Right atrium auricular region (tissue), 2 donors: ENCODE data around the gene DMD. TPM values are rescaled to one million over a fixed set of nuclear protein-coding genes. Genes with fewer than 3 reads are reported as not detected.

Experiments used
- DNase-seq: peaks from one replicate; pipeline ENCODE4 v3.0.0-alpha.2; 2019; ENCODE audit warnings: low spot score
- H3K27ac ChIP-seq, 2 donors: fragments of 200-600 bp; sonication (generic); 1 replicate in 1 of 2; 2 replicates in 1 of 2; pipeline ENCODE4 v1.5.1; 2016 to 2019
- H3K27me3 ChIP-seq, 2 donors: fragments of 200-600 bp; sonication (generic); one replicate each; pipeline versions ENCODE4 v1.5.1 to v1.6.0; 2017 to 2019
- H3K36me3 ChIP-seq: fragments of 200-600 bp; sonication (generic); one replicate; pipeline ENCODE4 v1.5.1; 2016
- H3K4me1 ChIP-seq, 2 donors: fragments of 200-600 bp; sonication (generic); one replicate each; pipeline versions ENCODE4 v1.5.1 to v1.6.0; 2017 to 2019
- H3K4me3 ChIP-seq, 2 donors: fragments of 200-600 bp; sonication (generic); 1 replicate in 1 of 2; 2 replicates in 1 of 2; pipeline ENCODE4 v1.5.1; 2017 to 2019; ENCODE audit warnings: mild to moderate bottlenecking in 1 of 2, moderate library complexity in 1 of 2
- H3K9me3 ChIP-seq, 2 donors: fragments of 200-600 bp; sonication (generic); one replicate each; pipeline ENCODE4 v1.5.1; 2019
- CTCF ChIP-seq, 2 donors: fragments of 200-600 bp; sonication (generic); IDR thresholded peaks; one replicate each; pipeline ENCODE4 v1.5.1; 2019; ENCODE audit warnings: antibody characterized with exemption in 2 of 2
- total RNA-seq, 2 donors: library from RNA; depleted of rRNA; stranded (reverse); fragments of >200 nt; gene quantifications; one replicate each; pipeline ENCODE4 v1.1.0, GENCODE V29; 2016

DMD gene
- total RNA-seq, 2 donors from 2014 or later, result 111 to 135 TPM

DNA sequence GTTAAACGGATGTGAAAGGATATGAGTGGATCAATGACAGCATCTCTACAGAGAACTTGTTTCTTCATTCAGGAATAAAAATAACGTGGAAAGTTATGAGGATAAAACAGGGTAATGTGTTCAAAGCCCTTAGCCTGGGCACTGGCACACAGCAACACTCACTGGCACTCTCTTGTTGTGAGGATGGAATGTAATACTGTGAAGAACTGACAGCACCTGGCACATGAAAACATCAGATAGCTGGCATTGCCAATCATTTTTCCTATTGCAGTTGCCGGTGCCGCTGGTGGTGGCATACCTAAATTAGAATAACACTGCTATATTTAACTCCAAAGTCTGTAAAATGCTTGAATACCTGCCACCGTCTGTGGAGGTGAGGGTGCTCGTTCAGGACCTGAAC lies 1061.2 kb downstream of the DMD start:
- Histone ChIP-seq H3K27ac (no peak overlapping the region), H3K4me3 (no peak overlapping the region), H3K4me1 (no peaks in the 10 kb centered on the region), H3K27me3 (no peaks in the 10 kb centered on the region), H3K36me3 (no peaks in the 10 kb centered on the region), H3K9me3 (no peaks in the 10 kb centered on the region)
- DNase-seq, result no peak
- TF ChIP-seq CTCF (IDR thresholded peaks at IDR 0.05), result no peak

GRCh38 chrX:32141841-32142240 lies 1069.5 kb downstream of the DMD start:
- Histone ChIP-seq H3K27ac (no peak overlapping the region), H3K36me3 (no peaks in the 10 kb centered on the region), H3K4me3 (no peak overlapping the region), H3K4me1 (no peaks in the 10 kb centered on the region), H3K9me3 (no peaks in the 10 kb centered on the region), H3K27me3 (no peaks in the 10 kb centered on the region)
- no peak for DNase-seq
- no peak for TF ChIP-seq CTCF (IDR thresholded peaks at IDR 0.05)

- no peaks in the 10 kb centered on the region for H3K27me3 ChIP-seq
- no peak overlapping the region for H3K4me3 ChIP-seq
- H3K27ac ChIP-seq, result no peak overlapping the region
- H3K36me3 ChIP-seq, result no peaks in the 10 kb centered on the region
- no peak for TF ChIP-seq CTCF (IDR thresholded peaks at IDR 0.05)
- DNase-seq, result no peak
- H3K4me1 ChIP-seq, result no peaks in the 10 kb centered on the region
- no peaks in the 10 kb centered on the region for H3K9me3 ChIP-seq
Observed at GRCh38 chrX:32139476-32139875, 1071.9 kb downstream of the DMD start.

- H3K36me3 ChIP-seq, result no peaks in the 10 kb centered on the region
- no peaks in the 10 kb centered on the region for H3K4me1 ChIP-seq
- no peak for TF ChIP-seq CTCF (IDR thresholded peaks at IDR 0.05)
- no peak overlapping the region for H3K27ac ChIP-seq
- no peaks in the 10 kb centered on the region for H3K9me3 ChIP-seq
- no peak overlapping the region for H3K4me3 ChIP-seq
- no peak for DNase-seq
- no peaks in the 10 kb centered on the region for H3K27me3 ChIP-seq
Observed at GRCh38 chrX:32137525-32137924, 1073.8 kb downstream of the DMD start.

DNA sequence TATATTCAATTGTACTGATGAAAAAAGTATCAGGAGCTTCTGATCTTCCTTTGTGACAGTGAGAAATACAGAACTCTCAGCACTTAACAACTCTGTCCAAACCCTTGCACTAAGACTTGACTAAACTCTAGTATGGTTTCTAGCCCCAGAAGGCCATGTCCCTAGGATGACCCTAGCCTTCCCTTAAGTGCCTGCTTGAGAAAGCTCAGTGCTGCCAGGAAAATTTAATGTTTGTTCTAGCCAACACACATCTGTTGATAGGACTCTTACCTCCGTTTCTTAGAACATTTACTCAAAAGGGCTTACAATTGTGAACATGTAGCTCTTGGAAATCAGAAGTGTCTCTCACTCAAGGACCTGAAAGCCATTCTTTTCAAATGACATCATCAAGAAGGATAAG lies 1084.4 kb downstream of the DMD start:
- Histone ChIP-seq H3K36me3 (no peaks in the 10 kb centered on the region), H3K4me3 (no peak overlapping the region), H3K9me3 (no peaks in the 10 kb centered on the region), H3K27ac (no peak overlapping the region), H3K4me1 (no peaks in the 10 kb centered on the region), H3K27me3 (no peaks in the 10 kb centered on the region)
- no peak for TF ChIP-seq CTCF (IDR thresholded peaks at IDR 0.05)
- no peak for DNase-seq

DNA sequence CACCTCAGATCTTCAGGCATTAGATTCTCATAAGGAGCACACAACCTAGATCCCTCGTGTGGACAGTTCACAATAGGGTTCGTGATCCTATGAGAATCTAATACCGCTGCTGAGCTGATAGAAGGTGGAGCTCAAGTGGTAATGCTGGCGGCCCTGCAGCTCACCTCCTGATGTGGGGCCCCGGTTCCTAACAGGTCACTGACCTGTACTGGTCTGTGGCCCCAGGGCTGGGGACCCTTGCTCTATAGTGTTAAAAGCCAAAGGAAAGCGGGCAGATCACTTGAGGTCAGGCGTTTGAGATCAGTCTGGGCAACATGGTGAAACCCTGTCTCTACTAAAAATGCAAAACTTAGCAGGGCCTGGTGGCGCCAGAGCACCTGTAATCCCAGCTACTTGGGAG lies 1092.5 kb downstream of the DMD start:
- DNase-seq, result no peak
- TF ChIP-seq CTCF (IDR thresholded peaks at IDR 0.05), result no peak
- H3K36me3 ChIP-seq, result no peaks in the 10 kb centered on the region
- no peaks in the 10 kb centered on the region for H3K27me3 ChIP-seq
- H3K27ac ChIP-seq, result no peak overlapping the region
- no peaks in the 10 kb centered on the region for H3K4me1 ChIP-seq
- H3K4me3 ChIP-seq, result no peak overlapping the region
- no peaks in the 10 kb centered on the region for H3K9me3 ChIP-seq
